Astrocyte (in vitro differentiated cells and primary cell): Measurements from ENCODE around the gene RALB. TPM values are rescaled to one million over a fixed set of nuclear protein-coding genes. Genes with fewer than 3 reads are reported as not detected.

Experiments
- DNase-seq: peaks from one replicate; pipeline ENCODE4 v3.0.0-alpha.2; 2010; ENCODE audit warnings: low read depth
- FAIRE-seq: peaks from 2 replicates; lab custom pipeline; 2011; peaks lifted over from hg19 to GRCh38; lab: Jason Lieb, UNC
- H2AFZ ChIP-seq: 2 replicates; pipeline ENCODE4 v1.6.0; 2012; ENCODE audit warnings: low read depth, low read length, inconsistent platforms
- H3K27ac ChIP-seq: 2 replicates; pipeline ENCODE4 v1.5.1; 2011; ENCODE audit warnings: low read depth, low read length, inconsistent platforms
- H3K27me3 ChIP-seq: 2 replicates; pipeline ENCODE4 v1.6.0; 2011; ENCODE audit warnings: low read length, inconsistent platforms; ENCODE audit not compliant: insufficient read depth
- H3K36me3 ChIP-seq: 2 replicates; pipeline ENCODE4 v1.5.1; 2011; ENCODE audit warnings: low read length, inconsistent platforms; ENCODE audit not compliant: insufficient read depth
- H3K4me1 ChIP-seq: 2 replicates; pipeline ENCODE4 v1.5.1; 2011; ENCODE audit warnings: low read length, inconsistent platforms; ENCODE audit not compliant: insufficient read depth
- H3K4me2 ChIP-seq: 2 replicates; pipeline ENCODE4 v1.6.0; 2012; ENCODE audit warnings: low read length, inconsistent platforms
- H3K4me3 ChIP-seq: 2 replicates; pipeline ENCODE4 v1.5.1; 2011; ENCODE audit warnings: low read depth, mild to moderate bottlenecking, low read length, inconsistent platforms; ENCODE audit not compliant: insufficient read depth
- H3K79me2 ChIP-seq: 2 replicates; pipeline ENCODE4 v1.6.0; 2012; ENCODE audit warnings: mild to moderate bottlenecking, low read length, inconsistent platforms; ENCODE audit not compliant: insufficient read depth
- H3K9ac ChIP-seq: 2 replicates; pipeline ENCODE4 v1.6.0; 2012; ENCODE audit warnings: mild to moderate bottlenecking, low read length, inconsistent platforms
- H3K9me3 ChIP-seq: 2 replicates; pipeline ENCODE4 v1.5.1; 2012; ENCODE audit warnings: low read depth, mild to moderate bottlenecking, low read length, inconsistent platforms; ENCODE audit not compliant: insufficient read depth
- H4K20me1 ChIP-seq: 2 replicates; pipeline ENCODE4 v1.6.0; 2012; ENCODE audit warnings: low read length, inconsistent platforms; ENCODE audit not compliant: insufficient read depth
- H3K27ac Mint-ChIP-seq: one replicate; pipeline ENCODE4 v1.8.0; 2021; ENCODE audit warnings: mild to moderate bottlenecking, mixed read lengths; ENCODE audit not compliant: unreplicated experiment
- H3K27me3 Mint-ChIP-seq: one replicate; pipeline ENCODE4 v1.8.0; 2021; ENCODE audit warnings: low read depth, mixed read lengths; ENCODE audit not compliant: unreplicated experiment
- H3K36me3 Mint-ChIP-seq: one replicate; pipeline ENCODE4 v1.8.0; 2021; ENCODE audit warnings: low read depth, mixed read lengths; ENCODE audit not compliant: unreplicated experiment
- H3K4me1 Mint-ChIP-seq: one replicate; pipeline ENCODE4 v1.8.0; 2021; ENCODE audit warnings: low read depth, mixed read lengths; ENCODE audit not compliant: unreplicated experiment
- H3K4me3 Mint-ChIP-seq: one replicate; pipeline ENCODE4 v1.8.0; 2021; ENCODE audit warnings: mild to moderate bottlenecking, moderate library complexity, mixed read lengths; ENCODE audit not compliant: unreplicated experiment
- H3K9me3 Mint-ChIP-seq: one replicate; pipeline ENCODE4 v1.8.0; 2021; ENCODE audit warnings: mild to moderate bottlenecking, mixed read lengths; ENCODE audit not compliant: unreplicated experiment
- CTCF ChIP-seq: IDR thresholded peaks from 2 replicates; pipeline ENCODE4 v1.5.1; 2011; ENCODE audit warnings: low read depth, mild to moderate bottlenecking, inconsistent platforms, low read length, moderate library complexity; ENCODE audit not compliant: insufficient read depth
- EZH2 ChIP-seq: IDR thresholded peaks from 2 replicates; pipeline ENCODE4 v1.6.1; 2012; ENCODE audit warnings: mild to moderate bottlenecking, low read length, inconsistent platforms; ENCODE audit not compliant: insufficient read depth
- total RNA-seq: library from RNA; stranded (reverse); gene quantifications from 2 replicates; pipeline ENCODE4 v1.2.1, GENCODE V29; 2021

Gene RALB
- total RNA-seq, 1 donor from 2014 or later = 44.5 TPM

- H3K4me3 ChIP-seq = no peak overlapping the region
- Mint-ChIP-seq H3K4me3 (no peak overlapping the region), H3K27me3 (no peaks in the 10 kb centered on the region), H3K36me3 (peaks cover 13% of the 10 kb centered on the region), H3K9me3 (peaks cover 3% of the 10 kb centered on the region), H3K4me1 (peaks cover 5% of the 10 kb centered on the region), H3K27ac (no peak overlapping the region)
- no peaks in the 10 kb centered on the region for H3K36me3 ChIP-seq
- no peak for TF ChIP-seq EZH2
- no peak for TF ChIP-seq CTCF
- no peaks in the 10 kb centered on the region for H3K27me3 ChIP-seq
- H2AFZ ChIP-seq = no peak overlapping the region
- H3K79me2 ChIP-seq = peaks cover 77% of the 10 kb centered on the region
- peaks cover 5% of the 10 kb centered on the region for H3K9me3 ChIP-seq
- H3K27ac ChIP-seq = no peak overlapping the region
- peaks cover 12% of the 10 kb centered on the region for H3K4me1 ChIP-seq
- no peak for FAIRE-seq
- peaks cover 74% of the 10 kb centered on the region for H4K20me1 ChIP-seq
- no peak overlapping the region for H3K9ac ChIP-seq
- peak overlapping the region; percentile 47 for H3K4me2 ChIP-seq
- DNase-seq = peak; percentile 69
Measured at GRCh38 chr2:120262761-120263428, 10.2 kb downstream of the RALB start.

- TF ChIP-seq CTCF (no peak), EZH2 (no peak)
- H3K79me2 ChIP-seq = peaks cover 86% of the 10 kb centered on the region
- Mint-ChIP-seq H3K27ac (no peak overlapping the region), H3K27me3 (no peaks in the 10 kb centered on the region), H3K36me3 (peaks cover 9% of the 10 kb centered on the region), H3K4me3 (no peak overlapping the region), H3K4me1 (peaks cover 3% of the 10 kb centered on the region), H3K9me3 (peaks cover 3% of the 10 kb centered on the region)
- no peaks in the 10 kb centered on the region for H3K36me3 ChIP-seq
- no peak overlapping the region for H3K4me3 ChIP-seq
- H4K20me1 ChIP-seq = peaks cover 81% of the 10 kb centered on the region
- no peaks in the 10 kb centered on the region for H3K27me3 ChIP-seq
- peaks cover 5% of the 10 kb centered on the region for H3K9me3 ChIP-seq
- no peak for FAIRE-seq
- H3K4me2 ChIP-seq = no peak overlapping the region
- H2AFZ ChIP-seq = no peak overlapping the region
- DNase-seq = no peak
- H3K9ac ChIP-seq = no peak overlapping the region
- peaks cover 12% of the 10 kb centered on the region for H3K4me1 ChIP-seq
- no peak overlapping the region for H3K27ac ChIP-seq
Measured at GRCh38 chr2:120265006-120265405, 12.4 kb downstream of the RALB start.

GRCh38 chr2:120267348-120267747 lies 14.7 kb downstream of the RALB start:
- Histone ChIP-seq H3K4me1 (peaks cover 5% of the 10 kb centered on the region), H3K36me3 (no peaks in the 10 kb centered on the region), H3K79me2 (peaks cover 86% of the 10 kb centered on the region), H3K27me3 (no peaks in the 10 kb centered on the region), H3K4me2 (no peak overlapping the region), H2AFZ (no peak overlapping the region), H3K9ac (no peak overlapping the region), H3K4me3 (no peak overlapping the region), H3K9me3 (no peaks in the 10 kb centered on the region), H4K20me1 (peaks cover 74% of the 10 kb centered on the region), H3K27ac (no peak overlapping the region)
- TF ChIP-seq EZH2 (no peak), CTCF (no peak)
- Mint-ChIP-seq H3K4me3 (no peak overlapping the region), H3K36me3 (peaks cover 9% of the 10 kb centered on the region), H3K27me3 (no peaks in the 10 kb centered on the region), H3K27ac (no peak overlapping the region), H3K9me3 (no peaks in the 10 kb centered on the region), H3K4me1 (peaks cover 3% of the 10 kb centered on the region)
- FAIRE-seq (no peak), DNase-seq (no peak)
